Left lobe of liver (tissue), 2 donors: ENCODE measurements around the gene KIFBP. TPM values are rescaled to one million over a fixed set of nuclear protein-coding genes. Genes with fewer than 3 reads are reported as not detected.
"Not testable (repeated sequence)": the region's sequence is repeated elsewhere in the genome, so short reads cannot be mapped to it uniquely, and the experiment has no call there.

Experiments
- ATAC-seq: fragments of 200-7000 bp; cut with Tn5 transposase; one replicate; pipeline ENCODE4 v1.9.1; 2020; ENCODE audit warnings: mild to moderate bottlenecking, moderate library complexity
- DNase-seq: peaks from one replicate; pipeline ENCODE4 v3.0.0-alpha.2; 2020; ENCODE audit warnings: low spot score
- total RNA-seq: library from RNA; stranded (reverse); gene quantifications from one replicate; pipeline ENCODE4 v1.2.1, GENCODE V29; 2021
- donor health status: DM: no; HTN: no; CAD: no; lungs with moderate emphysema.
- donor health status: DM: no; HTN: yes; CAD: no.

The KIFBP gene
- total RNA-seq, 1 donor from 2014 or later, result 8.2 TPM

GRCh38 chr10:68997211-68997610 is 8.6 kb downstream of the KIFBP start:
- no peak for DNase-seq
- no peak for ATAC-seq

DNA sequence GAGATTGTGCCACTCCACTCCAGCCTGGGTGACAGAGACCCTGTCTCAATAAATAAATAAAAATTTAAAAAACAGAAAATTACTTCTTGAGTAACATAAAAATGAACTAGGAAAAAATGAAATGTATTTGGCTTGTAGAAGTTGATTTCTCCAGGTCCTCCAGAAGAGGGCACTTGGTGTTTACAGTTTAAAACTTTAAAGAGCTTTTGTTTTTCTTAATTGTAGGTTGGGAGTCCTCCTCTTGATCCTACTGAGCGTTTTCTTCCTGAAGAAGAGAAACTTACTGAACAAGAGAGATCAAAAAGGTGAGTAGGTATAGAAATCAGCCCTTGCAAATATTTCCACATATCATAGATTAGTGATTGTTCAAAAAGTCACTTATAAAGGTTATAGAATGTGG is 16.2 kb downstream of the KIFBP start:
- ATAC-seq, result peak; percentile 47

DNA sequence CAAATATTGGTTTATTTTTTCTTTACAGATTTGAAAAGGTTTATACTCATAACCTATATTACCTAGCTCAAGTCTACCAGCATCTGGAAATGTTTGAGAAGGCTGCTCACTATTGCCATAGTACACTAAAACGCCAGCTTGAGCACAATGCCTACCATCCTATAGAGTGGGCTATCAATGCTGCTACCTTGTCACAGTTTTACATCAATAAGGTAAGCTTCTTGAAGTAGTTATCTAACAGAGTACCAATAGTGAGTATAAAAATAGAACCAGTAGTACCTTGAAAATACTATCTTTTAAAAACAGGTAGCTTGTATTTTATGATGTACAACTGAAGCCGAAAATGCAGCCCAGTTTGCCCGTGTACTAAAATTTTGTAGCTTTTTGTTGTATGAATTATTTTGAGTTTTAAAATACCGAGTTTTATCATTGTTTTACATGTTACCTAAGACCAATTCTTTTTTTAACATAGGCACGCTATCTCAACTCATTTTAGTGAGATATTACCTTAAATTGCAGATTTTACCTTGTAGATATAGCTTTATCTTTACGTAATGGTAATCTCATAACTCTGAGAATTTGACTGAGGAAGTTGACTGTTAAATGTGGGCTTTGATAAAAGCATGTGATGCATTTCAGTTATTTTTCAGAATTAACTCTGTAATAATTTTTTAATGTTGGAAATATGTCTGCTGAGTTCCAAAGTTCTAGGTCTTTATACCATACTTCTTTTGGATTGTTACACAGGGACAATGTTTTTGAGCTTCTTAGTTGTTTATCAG is 17.3 kb downstream of the KIFBP start:
- DNase-seq, result no peak
- ATAC-seq, result no peak

More for the DNA sequence above, 16.2 kb downstream of the KIFBP start:
- no peak for DNase-seq

GRCh38 chr10:69007260-69007659 is 18.7 kb downstream of the KIFBP start:
- DNase-seq (no peak), ATAC-seq (no peak)

DNA sequence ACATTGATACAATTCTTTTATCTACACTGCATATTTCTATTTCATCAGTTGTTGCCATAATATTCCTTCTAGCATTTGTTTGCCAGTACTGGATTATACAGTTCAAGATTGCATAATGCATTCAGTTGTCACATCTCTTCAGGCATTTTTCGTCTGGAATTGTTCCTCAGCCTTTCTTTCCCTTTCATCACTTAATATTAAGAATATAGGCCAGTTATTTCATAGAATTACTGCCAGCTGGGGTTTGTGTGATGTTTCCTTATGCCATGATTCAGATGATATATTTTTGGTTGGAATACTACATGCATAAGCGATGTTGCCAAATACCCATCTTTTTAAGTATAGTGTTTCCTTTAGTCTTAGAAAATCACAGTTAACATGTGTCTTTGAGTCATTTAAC is 20.8 kb downstream of the KIFBP start:
- ATAC-seq (no peak), DNase-seq (no peak)

DNA sequence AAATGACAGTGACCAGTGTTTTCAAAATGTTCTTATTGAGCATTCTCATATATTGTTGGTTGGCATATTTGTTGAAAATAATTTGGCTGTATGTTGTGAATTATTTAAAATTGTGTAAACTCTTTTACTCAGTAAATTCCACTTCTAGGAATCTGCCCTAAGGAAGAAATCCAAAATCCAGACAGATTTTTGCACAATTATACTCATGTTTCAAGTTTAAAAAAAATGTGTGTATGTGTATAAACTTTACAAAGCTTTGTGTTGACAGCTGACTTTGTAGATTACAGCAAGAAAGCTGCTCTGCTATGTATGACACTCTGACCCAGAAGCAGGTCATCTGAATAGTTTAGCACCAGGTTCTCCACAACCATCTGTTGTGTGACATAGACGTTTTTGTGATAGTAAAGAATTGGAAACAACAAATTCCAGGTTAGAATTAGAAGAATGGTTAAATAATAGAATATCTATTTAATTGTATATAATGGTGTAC is 21.6 kb downstream of the KIFBP start:
- DNase-seq (no peak), ATAC-seq (no peak)

- not testable (repeated sequence) for DNase-seq, ATAC-seq
Observed at GRCh38 chr10:69012778-69013177, 24.2 kb downstream of the KIFBP start.

DNA sequence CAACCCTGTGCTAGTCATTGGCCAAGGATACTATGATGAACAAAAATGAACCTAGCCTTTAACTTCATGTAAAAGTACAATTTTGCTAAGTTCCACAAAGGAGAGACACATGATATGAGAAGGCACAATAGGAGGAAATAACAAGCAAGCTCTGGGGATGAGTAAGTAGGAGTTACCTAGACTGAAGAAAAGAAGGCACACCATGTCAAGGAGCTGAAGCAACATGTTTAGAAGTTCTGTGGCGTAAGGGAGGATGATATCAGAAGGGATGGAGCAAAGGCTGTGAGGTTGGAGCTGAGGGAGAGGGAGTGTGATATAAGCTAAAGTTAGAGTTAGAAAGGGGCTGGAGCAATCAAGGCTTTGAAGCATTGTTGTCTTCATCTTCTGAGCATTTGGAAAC is 25.6 kb downstream of the KIFBP start:
- no peak for DNase-seq
- no peak for ATAC-seq

GRCh38 chr10:69018613-69019012 is 30.0 kb downstream of the KIFBP start:
- ATAC-seq (no peak), DNase-seq (no peak)

DNA sequence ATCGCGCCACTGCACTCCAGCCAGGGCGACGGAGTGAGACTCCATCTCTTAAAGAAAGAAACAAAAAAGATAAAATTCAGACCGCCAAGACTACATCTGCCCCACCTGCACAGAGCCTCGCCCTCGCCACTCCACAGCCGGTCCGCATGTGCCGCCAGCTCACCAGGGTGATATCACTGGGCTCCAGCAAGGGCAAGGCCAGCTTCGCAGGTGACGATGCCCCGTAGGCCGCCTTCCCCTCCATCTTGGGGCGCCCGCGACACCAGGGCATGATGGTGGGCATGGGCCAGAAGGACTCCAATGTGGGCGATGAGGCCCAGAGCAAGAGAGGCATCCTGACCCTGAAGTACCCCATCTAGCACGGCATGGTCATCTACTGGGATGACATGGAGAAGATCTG is 34.0 kb downstream of the KIFBP start:
- ATAC-seq (no peak), DNase-seq (no peak)

DNA sequence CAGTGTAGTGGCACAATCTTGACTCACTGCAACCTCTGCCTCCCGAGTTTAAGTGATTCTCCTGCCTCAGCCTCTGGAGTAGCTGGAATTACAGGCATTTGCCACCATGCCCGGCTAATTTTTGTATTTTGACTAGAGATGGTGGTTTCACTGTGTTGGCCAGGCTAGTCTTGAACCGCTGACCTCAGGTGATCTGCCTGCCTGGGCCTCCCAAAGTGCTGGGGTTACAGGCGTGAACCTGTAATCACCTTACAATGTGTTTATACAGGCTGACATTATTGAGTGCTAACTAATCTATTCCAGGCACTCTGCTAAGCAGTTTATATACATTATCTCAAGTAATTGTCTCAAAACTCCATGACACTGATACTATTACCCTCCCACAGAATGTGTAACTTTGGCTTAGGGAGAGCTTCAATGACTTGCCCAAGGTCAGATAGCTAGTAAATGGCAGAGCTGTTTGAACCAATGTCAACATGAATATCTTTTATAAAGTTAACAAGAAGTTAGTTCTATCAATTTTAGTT is 36.8 kb downstream of the KIFBP start:
- DNase-seq (no peak), ATAC-seq (no peak)

DNA sequence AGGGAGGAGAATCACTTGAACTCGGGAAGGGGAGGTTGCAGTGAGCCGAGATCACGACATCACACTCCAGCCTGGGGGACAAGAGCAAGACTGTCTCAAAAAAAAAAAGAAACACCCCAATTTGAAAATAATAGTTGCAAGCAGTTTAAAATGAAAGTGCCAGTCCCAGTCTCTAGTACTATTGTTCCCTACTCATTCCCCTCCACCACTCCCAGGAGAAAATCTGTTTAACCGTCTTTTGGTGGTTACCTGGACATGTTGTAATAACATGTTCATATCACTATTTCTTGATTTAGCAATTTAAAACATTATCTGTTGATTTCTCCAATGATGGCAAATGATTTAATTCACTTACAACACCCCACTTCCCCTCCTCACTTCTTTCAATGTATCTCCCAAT is 44.7 kb downstream of the KIFBP start:
- no peak for DNase-seq
- no peak for ATAC-seq

DNA sequence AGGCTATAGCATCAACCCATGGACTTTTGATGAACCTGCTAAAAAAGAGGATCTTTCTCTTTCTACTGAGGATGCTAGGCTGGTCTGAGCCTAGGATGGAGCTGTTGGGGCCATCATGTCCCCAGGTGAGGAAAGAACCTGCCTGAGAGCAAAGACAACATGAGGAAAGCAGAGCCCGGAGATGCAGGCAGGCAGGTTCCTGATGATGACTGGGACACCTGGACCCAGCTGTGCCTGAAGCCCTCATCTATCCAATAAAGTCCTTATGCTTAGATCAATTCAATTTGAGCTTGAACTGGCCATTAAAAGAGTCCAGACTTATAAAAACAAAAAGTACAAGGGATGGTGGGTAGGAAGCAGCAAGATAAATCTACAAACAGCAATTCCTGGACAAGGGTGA is 48.9 kb downstream of the KIFBP start:
- ATAC-seq, result no peak
- DNase-seq, result no peak

- not testable (repeated sequence) for DNase-seq, ATAC-seq
Observed at GRCh38 chr10:69040904-69041303, 52.3 kb downstream of the KIFBP start.

- DNase-seq, result no peak
- ATAC-seq, result no peak
Observed at GRCh38 chr10:69042417-69042816, 53.8 kb downstream of the KIFBP start.

GRCh38 chr10:69042838-69043237 is 54.2 kb downstream of the KIFBP start:
- DNase-seq, result no peak
- no peak for ATAC-seq

DNA sequence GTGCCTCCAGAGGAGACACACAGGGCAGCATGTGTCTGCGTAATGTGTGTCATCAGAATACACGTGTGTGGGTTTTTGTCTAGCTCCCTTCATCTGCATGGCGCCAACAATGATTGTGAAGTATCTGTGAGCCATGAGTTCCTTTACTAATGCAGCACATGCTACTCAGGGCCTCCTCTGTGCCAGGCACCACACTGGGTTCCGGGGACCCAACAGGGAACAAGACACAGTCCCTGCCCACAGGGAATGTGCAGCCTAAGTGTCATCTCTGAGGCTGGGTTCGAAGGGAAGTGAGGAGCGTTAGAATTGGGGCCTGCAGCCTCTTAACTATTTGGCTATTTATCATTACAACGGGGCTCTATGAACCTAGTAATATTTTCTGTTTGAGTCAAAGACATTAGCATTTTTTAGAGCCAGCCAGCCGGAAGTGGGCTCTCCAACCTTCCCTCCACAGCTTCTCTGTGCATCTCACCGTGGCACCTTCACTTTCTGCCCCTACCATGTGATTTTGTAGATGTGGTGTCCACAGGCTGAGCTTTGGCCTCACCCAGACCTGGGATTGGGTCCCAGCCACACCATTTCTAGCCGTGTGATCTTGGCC is 55.4 kb downstream of the KIFBP start:
- ATAC-seq (no peak), DNase-seq (no peak)

DNA sequence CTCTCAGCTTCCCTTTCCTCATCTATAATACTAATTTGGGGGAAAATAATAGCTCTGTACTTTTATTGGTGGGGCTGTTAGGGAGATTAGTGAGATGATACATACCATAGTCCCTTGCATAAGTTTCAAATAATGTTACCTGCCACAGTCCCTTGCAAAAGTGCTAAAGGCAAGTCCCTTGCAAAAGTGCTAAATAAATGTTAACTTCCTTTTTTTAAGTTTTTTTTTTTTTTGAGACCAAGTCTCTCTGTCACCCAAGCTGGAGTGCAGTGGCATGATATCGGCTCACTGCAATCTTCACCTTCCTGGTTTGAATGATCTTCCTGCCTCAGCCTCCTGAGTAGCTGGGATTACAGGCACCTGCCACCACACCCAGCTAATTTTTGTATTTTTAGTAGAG is 55.9 kb downstream of the KIFBP start:
- DNase-seq, result no peak
- ATAC-seq, result no peak

DNA sequence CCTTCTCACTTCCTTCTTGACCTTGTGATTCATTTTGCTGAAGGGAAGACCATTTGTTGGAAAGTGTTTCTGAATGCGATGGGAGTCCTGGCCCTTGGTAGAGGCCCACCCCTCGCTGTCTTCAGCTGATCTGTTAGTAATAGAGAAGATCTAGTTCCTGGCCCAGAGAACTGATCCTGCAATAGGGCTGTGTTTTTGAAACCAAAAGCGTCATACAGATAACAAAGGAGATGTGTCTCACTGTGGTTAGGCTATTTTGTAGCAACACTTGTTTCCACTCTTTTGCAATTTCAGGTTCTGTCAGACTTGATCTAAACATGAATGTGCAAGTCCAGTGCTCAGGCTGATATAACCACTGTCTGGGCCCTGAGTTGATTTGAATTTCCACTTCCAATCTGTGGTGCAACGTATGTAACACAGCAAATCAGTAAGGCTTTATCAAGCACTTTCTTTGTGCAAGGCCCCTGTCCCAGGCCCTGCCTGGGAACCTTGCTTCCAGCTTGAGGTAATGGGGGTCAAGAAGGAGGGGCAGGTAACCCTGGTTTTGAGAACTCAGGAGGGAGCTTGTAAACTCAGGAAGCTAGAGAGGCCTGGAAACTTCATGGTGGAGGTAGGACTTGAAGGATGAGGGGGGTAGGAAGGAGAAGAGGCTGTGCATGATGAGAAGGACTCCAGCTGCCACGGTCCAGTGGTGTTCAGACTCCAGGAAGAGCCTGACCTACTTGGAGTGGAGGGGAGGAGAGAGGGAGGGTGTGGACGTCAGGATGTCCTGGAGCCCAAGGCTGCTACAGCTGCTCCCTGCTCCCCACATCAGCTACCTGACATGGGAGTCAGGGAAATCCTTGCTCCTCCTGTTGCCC is 57.1 kb downstream of the KIFBP start:
- DNase-seq (no peak), ATAC-seq (no peak)

DNA sequence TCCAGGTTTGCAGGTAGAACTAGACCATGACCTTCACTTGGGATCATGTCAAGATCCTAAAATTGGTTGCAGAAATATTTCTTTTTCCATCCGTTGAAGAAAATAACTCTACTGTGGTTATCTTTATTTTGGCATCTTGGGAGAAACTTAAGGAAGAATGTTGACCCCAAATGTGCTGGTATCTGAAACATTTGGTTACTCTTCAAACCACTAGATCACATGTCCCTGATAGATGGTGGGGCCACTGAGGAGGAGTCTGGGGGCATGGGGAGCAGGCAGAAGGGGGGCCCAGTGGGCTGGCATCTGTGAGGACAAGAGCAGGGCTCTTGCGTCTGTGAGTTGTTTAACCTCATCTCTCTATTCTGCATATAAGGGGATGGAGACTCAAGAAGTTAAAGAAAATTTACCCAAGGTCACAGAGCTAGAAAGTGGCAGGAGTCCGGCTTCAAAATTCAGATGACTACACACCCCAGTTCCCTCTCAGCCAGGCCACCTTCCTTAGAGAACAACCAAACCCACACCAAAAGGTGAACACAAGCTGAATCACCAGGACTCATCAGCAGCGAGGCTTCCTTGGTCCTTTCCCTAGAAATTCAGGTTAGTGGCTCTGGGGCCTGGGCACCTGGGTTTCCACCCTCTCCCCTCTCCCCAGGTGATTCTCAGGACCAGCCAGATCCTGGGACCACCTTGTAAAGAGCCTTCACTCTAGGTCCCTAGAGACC is 58.7 kb downstream of the KIFBP start:
- DNase-seq (no peak), ATAC-seq (no peak)

DNA sequence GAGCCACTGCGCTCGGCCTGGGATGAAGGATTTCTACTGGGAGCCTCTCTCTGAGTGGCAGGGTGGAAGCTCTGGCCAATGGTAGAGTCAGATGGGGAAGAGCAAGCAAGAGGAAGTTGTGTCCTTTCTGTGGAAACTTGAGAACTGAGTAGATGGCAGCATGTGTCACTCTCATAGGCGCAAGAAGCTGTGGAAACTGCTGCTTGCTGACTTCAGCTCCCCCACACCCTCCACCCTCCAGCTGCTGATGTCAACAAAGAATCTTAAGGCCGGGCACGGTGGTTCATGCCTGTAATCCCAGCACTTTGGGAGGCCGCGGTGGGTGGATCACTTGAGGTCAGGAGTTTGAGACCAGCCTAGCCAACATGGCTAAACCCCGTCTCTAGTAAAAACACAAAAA is 59.5 kb downstream of the KIFBP start:
- peak; percentile 49 for ATAC-seq
- DNase-seq, result no peak
